ENCODE results near the gene MYH8.

Gene MYH8

GRCh38 chr17:10380631-10381408, 40.9 kb downstream of the MYH8 start:
- DNase-seq, result peak; percentile 78

GRCh38 chr17:10372906-10373305, 48.8 kb downstream of the MYH8 start, which contains the start of gene MYH13:
Gene MYH13 (minus strand): TSS chr17:10373006. CDS start chr17:10364530, 8,476 bp downstream.
- DNase-seq, result no peak

DNA sequence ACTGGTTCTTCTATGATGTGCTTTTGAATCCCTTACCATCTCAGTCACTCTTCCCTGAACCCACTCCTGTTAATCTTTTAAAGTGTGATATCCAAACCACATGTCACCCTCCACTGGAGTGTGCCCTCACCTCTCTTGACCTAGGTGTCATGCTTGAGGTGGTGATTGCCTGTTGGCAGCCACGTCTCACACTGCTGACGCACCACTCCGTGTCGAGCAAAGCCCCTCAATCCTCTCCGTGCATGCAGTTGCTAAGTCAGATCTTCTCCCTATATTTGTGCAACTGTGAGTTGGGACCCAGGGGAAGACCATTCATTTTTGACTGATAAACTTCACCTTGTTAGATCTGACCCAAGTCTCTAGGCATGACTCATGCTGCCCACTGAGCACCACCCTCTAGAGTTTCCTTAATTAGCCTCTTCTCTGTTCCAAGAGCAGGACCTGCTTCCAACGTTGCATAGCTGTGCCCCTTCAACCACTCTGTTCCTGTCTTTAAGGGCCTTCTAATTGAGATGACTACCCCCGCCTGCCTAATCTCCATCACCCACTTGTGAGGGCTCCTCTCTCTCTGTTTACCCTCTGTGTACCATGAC, 51.6 kb downstream of the MYH8 start:
- DNase-seq, result no peak

DNA sequence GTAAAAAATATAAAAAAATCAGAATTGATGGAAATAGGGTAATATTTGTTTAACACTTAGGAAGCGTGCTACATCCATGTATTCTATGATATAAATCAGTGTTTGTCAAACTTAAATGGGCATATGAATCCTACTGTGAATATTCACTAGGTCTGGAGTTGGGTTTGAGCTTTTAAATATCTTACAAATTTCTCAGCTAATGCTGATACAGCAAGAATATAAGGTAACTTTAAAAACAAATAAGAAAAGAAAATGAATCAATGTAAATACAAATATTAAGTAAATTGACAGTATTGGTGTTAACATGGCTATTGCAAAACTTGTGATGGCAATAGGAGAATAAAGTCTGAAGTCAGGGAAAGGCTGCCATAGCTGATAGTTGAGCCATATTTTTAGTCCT, 52.5 kb downstream of the MYH8 start:
- DNase-seq, result no peak

- DNase-seq, result no peak
These were observed 53.2 kb downstream of the MYH8 start for GRCh38 chr17:10368561-10368960.

GRCh38 chr17:10360578-10360977, 61.2 kb downstream of the MYH8 start:
- peak; percentile 11 for DNase-seq

GRCh38 chr17:10357768-10358167, 64.0 kb downstream of the MYH8 start:
- DNase-seq, result no peak

DNA sequence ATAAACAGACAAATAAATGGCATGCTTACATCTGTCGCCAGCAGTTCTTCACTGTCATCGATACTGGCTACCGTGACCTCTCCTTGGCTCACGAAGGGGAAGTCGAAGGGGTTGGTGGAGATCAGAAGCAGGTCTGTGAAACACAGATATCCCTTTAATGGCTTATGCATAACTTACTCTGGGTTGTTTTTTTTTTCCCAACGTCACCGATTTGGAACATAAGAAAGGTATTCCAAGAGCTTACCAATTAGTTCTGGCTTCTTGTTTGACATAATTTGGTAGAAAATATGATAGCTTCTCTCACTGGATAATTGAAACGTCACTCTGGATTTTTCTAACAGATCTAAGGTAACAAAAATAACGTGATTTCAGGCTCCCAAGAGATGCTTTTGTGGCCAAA, 67.1 kb downstream of the MYH8 start:
- no peak for DNase-seq

GRCh38 chr17:10352893-10353292, 68.9 kb downstream of the MYH8 start:
- DNase-seq, result no peak

GRCh38 chr17:10349403-10349802, 72.3 kb downstream of the MYH8 start:
- DNase-seq, result no peak

DNA sequence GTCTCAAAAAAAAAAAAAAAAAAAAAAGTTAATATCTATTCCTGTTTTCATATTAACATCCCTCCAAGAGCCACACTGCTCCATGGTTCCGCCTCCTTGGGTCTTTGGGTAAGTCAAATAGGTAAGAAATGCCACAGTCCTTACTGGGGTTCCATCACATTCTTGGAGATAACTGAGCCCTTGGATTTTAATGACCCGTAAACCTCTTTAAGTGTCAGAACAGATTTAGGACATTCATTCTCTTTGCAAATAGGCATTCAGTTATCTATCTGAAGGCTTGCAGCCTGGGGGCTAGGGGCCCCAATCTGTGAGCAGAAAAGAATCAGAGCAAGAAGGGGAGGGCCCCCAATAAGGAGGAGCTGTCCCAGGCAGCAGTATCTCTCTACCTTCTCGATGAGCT, 76.9 kb downstream of the MYH8 start:
- no peak for DNase-seq

Data from fibroblast of upper back skin (primary cell).